T-helper 2 cell treated with Interferon-gamma antibody and Interleukin-4, amounts not matched to agents 5 μg/mL and 100 μg/mL, for 36 hours (primary cell): ENCODE data around the gene CALHM4.
"Not testable (repeated sequence)": the region's sequence is repeated elsewhere in the genome, so short reads cannot be mapped to it uniquely, and the experiment has no call there.

Experiments
- DNase-seq: peaks from one replicate; pipeline ENCODE4 v3.0.0; 2021; ENCODE audit warnings: low spot score
- H3K27ac Mint-ChIP-seq: one replicate; pipeline ENCODE4 v1.8.0; 2021; ENCODE audit warnings: mild to moderate bottlenecking, mixed read lengths
- H3K27me3 Mint-ChIP-seq: one replicate; pipeline ENCODE4 v1.8.0; 2021; ENCODE audit warnings: low read depth, mixed read lengths
- H3K36me3 Mint-ChIP-seq: one replicate; pipeline ENCODE4 v1.8.0; 2021; ENCODE audit warnings: low read depth, mixed read lengths
- H3K4me1 Mint-ChIP-seq: one replicate; pipeline ENCODE4 v1.8.0; 2021; ENCODE audit warnings: low read depth, mixed read lengths
- H3K4me3 Mint-ChIP-seq: one replicate; pipeline ENCODE4 v1.8.0; 2022; ENCODE audit warnings: mild to moderate bottlenecking, moderate library complexity, mixed read lengths
- H3K9me3 Mint-ChIP-seq: one replicate; pipeline ENCODE4 v1.8.0; 2021; ENCODE audit warnings: mixed read lengths

CALHM4 gene

DNA sequence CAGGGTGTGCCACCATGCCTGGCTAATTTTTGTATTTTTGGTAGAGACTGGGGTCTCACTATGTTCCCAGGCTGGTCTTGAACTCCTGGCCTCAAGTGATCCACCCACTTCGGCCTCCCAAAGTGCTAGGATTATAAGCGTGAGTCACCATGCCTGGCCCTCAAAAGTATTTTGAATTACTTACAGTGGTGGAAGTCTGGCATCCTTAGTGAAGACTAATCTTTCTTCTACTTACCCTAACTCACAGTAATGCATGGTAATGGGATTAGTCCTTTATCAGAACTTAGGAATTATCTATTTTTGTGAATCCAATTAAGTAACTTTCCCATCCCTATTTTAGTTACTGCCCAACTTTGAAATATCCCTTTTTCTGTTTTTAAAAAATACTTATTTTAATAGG is 21.7 kb downstream of the CALHM4 start:
- H3K9me3 Mint-ChIP-seq: no peaks in the 10 kb centered on the region
- no peak for DNase-seq
- H3K4me1 Mint-ChIP-seq: peaks cover 24% of the 10 kb centered on the region
- H3K27me3 Mint-ChIP-seq: no peaks in the 10 kb centered on the region
- peaks cover 28% of the 10 kb centered on the region for H3K36me3 Mint-ChIP-seq
- no peak overlapping the region for H3K4me3 Mint-ChIP-seq
- H3K27ac Mint-ChIP-seq: no peak overlapping the region

DNA sequence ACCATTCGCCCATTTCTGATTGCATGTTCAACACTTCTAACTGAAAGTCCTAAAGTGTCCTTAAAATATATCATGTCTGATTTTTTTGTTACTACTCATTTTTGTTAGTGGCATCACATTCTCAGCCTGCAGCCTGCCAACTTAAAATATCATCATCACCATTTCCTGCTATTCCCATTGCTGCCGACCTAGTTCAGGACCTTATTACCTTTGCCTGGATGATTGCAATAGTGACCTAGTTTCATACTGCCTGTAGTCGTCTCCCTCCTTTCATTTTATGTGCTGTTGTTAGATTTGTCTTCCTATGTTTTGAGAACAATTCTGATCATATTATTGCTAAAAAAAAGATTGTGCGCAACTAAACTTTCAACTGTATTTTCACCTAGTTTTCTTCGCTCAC is 23.9 kb downstream of the CALHM4 start:
- H3K27me3 Mint-ChIP-seq: no peaks in the 10 kb centered on the region
- H3K4me1 Mint-ChIP-seq: peaks cover 18% of the 10 kb centered on the region
- no peak overlapping the region for H3K4me3 Mint-ChIP-seq
- H3K27ac Mint-ChIP-seq: no peak overlapping the region
- no peak for DNase-seq
- no peaks in the 10 kb centered on the region for H3K9me3 Mint-ChIP-seq
- peaks cover 32% of the 10 kb centered on the region for H3K36me3 Mint-ChIP-seq

DNA sequence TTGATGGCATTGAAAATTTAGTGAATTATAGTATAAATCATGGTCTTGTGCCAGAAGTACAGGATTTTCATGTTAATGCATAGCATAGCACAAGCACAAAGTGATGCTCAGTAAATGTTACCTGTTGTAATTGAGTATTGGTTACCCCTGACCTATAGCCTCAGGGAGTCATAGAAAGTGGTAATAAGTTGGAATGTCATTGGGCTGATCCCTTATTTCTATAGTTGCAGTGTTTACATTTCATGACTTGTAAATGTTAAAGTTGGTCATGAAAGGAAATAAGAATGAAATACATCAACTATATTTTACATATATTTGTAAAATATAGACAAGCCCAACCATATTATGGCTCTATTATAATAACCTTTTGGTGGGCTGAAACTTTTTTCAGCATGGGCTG is 24.8 kb downstream of the CALHM4 start:
- DNase-seq: no peak
- Mint-ChIP-seq H3K4me3 (no peak overlapping the region), H3K36me3 (peaks cover 35% of the 10 kb centered on the region), H3K9me3 (no peaks in the 10 kb centered on the region), H3K4me1 (peaks cover 13% of the 10 kb centered on the region), H3K27ac (no peak overlapping the region), H3K27me3 (no peaks in the 10 kb centered on the region)

DNA sequence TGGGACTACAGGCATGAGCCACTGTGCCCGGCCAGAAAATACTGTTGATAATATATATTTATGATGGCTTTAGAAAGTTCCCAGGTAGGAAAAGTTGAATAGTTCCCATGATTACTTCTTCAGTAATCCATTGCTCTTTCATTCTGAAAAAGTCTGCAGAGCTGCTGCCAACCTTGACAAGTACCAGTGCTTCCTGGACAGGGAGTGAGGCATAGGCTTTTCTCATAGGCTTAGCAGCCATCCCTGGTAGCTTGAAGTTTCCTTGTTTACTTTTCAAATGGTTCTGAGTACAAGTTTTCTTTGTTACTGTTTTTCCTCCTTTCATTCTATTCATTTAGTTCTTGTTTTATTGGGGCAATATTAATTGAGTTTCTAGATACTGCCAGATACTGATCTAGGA is 25.6 kb downstream of the CALHM4 start:
- H3K4me3 Mint-ChIP-seq: no peak overlapping the region
- no peak for DNase-seq
- no peaks in the 10 kb centered on the region for H3K9me3 Mint-ChIP-seq
- H3K27ac Mint-ChIP-seq: no peak overlapping the region
- peaks cover 32% of the 10 kb centered on the region for H3K36me3 Mint-ChIP-seq
- H3K27me3 Mint-ChIP-seq: no peaks in the 10 kb centered on the region
- H3K4me1 Mint-ChIP-seq: peaks cover 9% of the 10 kb centered on the region

DNA sequence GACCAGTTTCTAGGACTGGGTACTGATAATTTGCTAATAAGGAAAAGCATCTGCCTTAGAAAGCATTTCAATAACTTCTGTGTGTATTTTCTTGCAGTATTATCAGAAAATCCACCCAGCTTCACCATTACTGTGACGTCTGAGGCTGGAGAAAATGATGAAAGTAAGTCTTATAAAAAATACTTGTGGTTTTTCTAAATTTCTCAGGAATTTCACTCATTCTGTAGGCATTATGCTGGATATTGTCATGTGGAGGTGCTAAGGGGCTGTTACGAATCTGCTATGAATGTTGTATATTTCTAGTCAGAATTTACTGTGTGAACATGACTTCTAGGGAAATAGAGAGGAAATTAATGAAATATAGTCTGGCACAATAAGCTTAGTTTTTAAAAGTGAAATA is 26.6 kb downstream of the CALHM4 start:
- Mint-ChIP-seq H3K27me3 (no peaks in the 10 kb centered on the region), H3K36me3 (peaks cover 33% of the 10 kb centered on the region), H3K4me3 (no peak overlapping the region), H3K27ac (no peak overlapping the region), H3K9me3 (no peaks in the 10 kb centered on the region), H3K4me1 (peaks cover 7% of the 10 kb centered on the region)
- no peak for DNase-seq

DNA sequence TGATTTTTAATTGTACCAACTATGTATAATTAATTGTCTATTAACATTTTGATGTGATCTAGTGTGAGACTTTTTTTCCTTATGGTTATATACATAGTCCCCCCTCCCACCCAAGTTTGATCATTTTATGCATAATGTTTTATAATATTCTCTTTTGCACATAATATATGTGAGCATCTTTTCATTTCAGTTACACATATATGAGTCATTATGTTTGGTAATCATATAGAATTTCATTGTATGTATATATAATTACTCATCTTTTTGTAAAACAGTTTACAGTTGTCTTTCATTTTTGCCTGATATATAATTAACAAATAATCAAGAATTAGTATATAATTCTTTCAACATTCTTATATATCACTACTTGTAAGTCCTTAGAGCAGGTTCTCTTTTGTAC is 32.7 kb downstream of the CALHM4 start:
- no peak overlapping the region for H3K4me3 Mint-ChIP-seq
- H3K27ac Mint-ChIP-seq: no peak overlapping the region
- H3K4me1 Mint-ChIP-seq: no peaks in the 10 kb centered on the region
- no peaks in the 10 kb centered on the region for H3K27me3 Mint-ChIP-seq
- H3K9me3 Mint-ChIP-seq: no peaks in the 10 kb centered on the region
- peaks cover 32% of the 10 kb centered on the region for H3K36me3 Mint-ChIP-seq
- DNase-seq: no peak

DNA sequence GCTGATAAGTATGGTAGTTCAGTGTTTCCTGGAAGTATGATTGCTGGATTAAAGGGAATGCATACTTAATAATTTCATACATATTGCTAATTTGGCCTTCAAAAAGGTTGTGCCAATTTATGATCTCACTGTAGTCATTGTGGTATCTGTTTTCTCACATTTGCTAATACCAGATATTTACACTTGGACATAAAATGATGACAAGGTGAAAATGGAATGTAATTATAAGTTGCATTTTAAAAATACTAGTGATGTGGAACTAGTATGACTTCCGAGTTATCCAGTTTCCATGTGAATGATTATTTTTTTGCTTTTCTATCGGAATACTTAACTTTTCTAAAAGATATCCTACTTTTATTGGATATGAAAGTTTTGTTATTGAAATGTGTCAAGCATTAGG is 33.2 kb downstream of the CALHM4 start:
- H3K4me1 Mint-ChIP-seq: no peaks in the 10 kb centered on the region
- no peaks in the 10 kb centered on the region for H3K9me3 Mint-ChIP-seq
- H3K27me3 Mint-ChIP-seq: no peaks in the 10 kb centered on the region
- no peak for DNase-seq
- H3K27ac Mint-ChIP-seq: no peak overlapping the region
- H3K36me3 Mint-ChIP-seq: peaks cover 33% of the 10 kb centered on the region
- H3K4me3 Mint-ChIP-seq: no peak overlapping the region

DNA sequence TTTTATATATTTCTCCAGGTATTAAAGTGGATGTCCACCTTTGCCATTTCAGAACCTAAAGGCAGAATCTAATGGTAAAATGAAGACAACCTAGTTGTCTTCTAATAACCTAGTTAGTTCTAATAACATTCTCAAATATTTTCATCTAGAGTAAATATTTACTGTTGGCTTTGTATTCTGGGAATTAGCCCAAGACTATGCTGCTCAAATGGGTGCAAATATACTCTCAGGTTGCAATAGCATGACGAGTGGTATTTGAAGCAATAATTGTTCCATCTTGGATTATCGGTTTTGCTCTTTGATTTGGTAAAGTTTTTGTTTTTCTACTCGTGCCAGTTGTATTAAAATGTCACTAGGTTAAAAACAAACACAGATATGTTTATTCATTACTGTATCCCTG is 41.7 kb downstream of the CALHM4 start:
- no peak for DNase-seq
- Mint-ChIP-seq H3K27me3 (no peaks in the 10 kb centered on the region), H3K4me3 (no peak overlapping the region), H3K27ac (no peak overlapping the region), H3K36me3 (peaks cover 25% of the 10 kb centered on the region), H3K4me1 (no peaks in the 10 kb centered on the region), H3K9me3 (no peaks in the 10 kb centered on the region)

DNA sequence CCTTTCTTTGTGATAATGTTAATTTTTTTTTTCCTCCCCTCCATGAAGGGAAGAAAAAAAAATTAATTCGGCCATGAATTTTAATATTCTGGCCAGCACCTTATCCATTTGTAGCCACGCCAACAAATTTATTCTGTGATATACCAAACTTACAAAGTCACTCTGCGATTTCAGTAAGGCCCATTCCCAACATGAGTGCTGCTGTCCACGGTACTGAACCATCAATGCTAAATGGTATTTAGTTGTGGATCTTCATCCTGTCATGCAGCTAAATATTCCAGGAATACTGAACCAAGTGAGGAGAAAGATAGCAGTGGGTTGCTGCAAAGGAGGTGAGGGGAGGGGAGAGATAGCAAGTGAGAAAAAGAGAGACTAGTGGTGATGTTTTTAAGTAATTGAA is 43.3 kb downstream of the CALHM4 start:
- Mint-ChIP-seq H3K9me3 (no peaks in the 10 kb centered on the region), H3K4me3 (no peak overlapping the region), H3K27me3 (no peaks in the 10 kb centered on the region), H3K27ac (no peak overlapping the region), H3K36me3 (peaks cover 24% of the 10 kb centered on the region), H3K4me1 (no peaks in the 10 kb centered on the region)
- no peak for DNase-seq

DNA sequence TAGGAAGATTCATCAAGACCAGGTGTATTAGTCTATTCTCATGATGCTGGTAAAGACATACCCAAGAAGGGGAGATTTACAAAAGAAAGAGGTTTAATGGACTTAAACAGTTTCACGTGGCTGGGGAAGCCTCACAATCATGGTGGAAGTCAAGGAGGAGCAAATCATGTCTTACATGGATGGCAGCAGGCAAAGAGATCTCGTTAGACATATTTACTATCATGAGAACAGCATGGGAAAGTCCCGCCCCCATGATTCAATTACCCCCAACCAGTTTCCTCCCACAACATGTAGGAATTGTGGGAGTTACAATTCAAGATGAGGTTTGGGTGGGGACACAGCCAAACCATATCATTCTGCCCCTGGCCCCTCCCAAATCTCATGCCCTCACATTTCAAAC is 50.4 kb downstream of the CALHM4 start:
- H3K4me1 Mint-ChIP-seq, H3K36me3 Mint-ChIP-seq, H3K27me3 Mint-ChIP-seq, H3K27ac Mint-ChIP-seq, H3K4me3 Mint-ChIP-seq, DNase-seq: not testable (repeated sequence)
- H3K9me3 Mint-ChIP-seq: peaks cover 13% of the 10 kb centered on the region

DNA sequence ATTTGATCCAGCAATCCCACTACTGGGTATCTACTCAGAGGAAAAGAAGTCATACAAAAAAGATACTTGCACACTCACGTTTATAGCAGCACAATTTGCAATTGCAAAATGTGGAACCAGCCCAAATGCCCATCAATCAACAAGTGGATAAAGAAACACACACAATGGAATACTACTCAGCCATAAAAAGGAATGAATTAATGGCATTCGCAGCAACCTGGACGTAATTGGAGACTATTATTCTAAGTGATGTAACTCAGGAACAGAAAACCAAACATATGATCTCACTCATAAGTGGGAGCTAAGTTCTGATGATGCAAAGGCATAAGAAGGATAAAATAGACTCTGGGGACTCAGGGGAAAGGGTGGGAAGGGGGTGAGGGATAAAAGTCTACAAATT is 51.3 kb downstream of the CALHM4 start:
- H3K4me3 Mint-ChIP-seq, H3K36me3 Mint-ChIP-seq, H3K4me1 Mint-ChIP-seq, H3K27ac Mint-ChIP-seq, H3K27me3 Mint-ChIP-seq, DNase-seq: not testable (repeated sequence)
- H3K9me3 Mint-ChIP-seq: peaks cover 13% of the 10 kb centered on the region

DNA sequence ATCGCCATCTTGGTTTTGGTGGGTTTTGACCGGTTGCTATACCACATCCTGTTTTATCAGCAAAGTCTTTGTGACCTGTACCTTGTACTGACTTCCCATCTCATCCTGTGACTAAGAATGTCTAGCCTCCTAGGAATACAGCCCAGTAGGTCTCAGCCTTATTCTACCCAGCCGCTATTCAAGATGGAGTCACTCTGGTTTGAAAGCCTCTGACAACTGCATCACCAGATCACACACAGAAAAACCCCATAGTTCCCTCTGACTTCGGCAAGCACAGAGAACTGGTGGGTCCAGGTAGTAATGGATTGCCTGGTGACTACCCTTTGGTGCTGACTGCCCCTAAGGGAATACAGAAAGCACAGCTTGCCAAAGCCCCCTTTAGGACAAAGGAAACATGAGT is 52.4 kb downstream of the CALHM4 start:
- Mint-ChIP-seq H3K27me3 (peaks cover 7% of the 10 kb centered on the region), H3K27ac (no peak overlapping the region)

More for the DNA sequence above, 52.4 kb downstream of the CALHM4 start:
- no peak for DNase-seq
- no peaks in the 10 kb centered on the region for H3K4me1 Mint-ChIP-seq
- peaks cover 13% of the 10 kb centered on the region for H3K9me3 Mint-ChIP-seq
- peaks cover 3% of the 10 kb centered on the region for H3K36me3 Mint-ChIP-seq
- no peak overlapping the region for H3K4me3 Mint-ChIP-seq
